ENCODE data around the gene BCL2. TPM values are rescaled to one million over a fixed set of nuclear protein-coding genes. Genes with fewer than 3 reads are reported as not detected.

BCL2 gene
- total RNA-seq, 8 experiments from 2014 or later, result 0.97 to 29.2 (median 5.8) TPM

DNA sequence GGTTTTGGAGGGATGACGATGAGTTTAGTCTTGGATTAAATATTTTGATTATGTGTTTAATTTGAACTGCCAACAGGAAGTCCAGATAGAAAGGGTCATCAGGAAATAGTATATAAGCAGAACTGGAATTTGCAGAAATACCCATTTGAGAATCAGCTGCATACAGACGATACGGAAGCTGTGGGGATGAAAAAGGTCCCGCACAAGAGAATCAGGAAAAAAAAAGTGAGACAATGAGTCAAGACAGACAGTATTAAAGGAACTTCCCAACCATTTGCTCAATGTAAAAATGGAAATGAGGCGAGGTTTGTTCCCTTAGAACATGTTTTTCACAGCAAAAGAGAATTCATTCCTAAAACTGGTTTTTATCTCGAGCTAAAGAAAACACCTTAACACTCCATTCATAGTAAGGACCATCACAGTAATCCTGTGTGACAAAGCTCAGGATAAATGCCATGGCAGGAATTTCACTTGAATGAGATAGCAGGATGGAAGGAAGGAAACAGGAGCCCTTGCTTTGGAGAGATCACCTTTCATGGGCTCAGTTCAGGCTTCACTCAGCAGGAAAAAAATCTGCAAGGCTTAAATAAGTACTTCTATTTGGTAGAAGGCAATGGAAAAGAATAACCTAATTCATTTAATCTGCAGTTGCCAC is 29.3 kb downstream of the BCL2 start:
- WGBS, 10 experiments, result 78 to 97% (median 89%) methylated on average over 4 to 6 of the region's 6 CpGs
- ATAC-seq (replicated peaks in 6 of 8), result no peak
- in situ Hi-C loops (cut with MboI; ENCODE audit: low pct_unique_long_range_greater_than_20kb in 2 of 9, low sequenced_read_pairs in 9 of 9, unreplicated experiment in 9 of 9), result no loop called here
- Histone ChIP-seq H3K4me3 (no peak overlapping the region), H3K27ac (no peak overlapping the region), H3K4me1 (replicated peaks in 1 of 2) (no peaks in the 10 kb centered on the region)

GRCh38 chr18:63288311-63288710 is 31.3 kb downstream of the BCL2 start:
- H3K4me3 ChIP-seq, result no peak overlapping the region
- H3K27ac ChIP-seq, result no peak overlapping the region
- 11 to 87% (median 58%) methylated on average over 1 to 2 of the region's 2 CpGs; no CpG with 5 or more reads in 1 of the 10 experiments for WGBS, 10 experiments
- in situ Hi-C loops (cut with MboI; ENCODE audit: low pct_unique_long_range_greater_than_20kb in 2 of 9, low sequenced_read_pairs in 9 of 9, unreplicated experiment in 9 of 9), result no loop called here
- ATAC-seq (replicated peaks in 6 of 8), result no peak
- H3K4me1 ChIP-seq (replicated peaks in 1 of 2), result no peaks in the 10 kb centered on the region

DNA sequence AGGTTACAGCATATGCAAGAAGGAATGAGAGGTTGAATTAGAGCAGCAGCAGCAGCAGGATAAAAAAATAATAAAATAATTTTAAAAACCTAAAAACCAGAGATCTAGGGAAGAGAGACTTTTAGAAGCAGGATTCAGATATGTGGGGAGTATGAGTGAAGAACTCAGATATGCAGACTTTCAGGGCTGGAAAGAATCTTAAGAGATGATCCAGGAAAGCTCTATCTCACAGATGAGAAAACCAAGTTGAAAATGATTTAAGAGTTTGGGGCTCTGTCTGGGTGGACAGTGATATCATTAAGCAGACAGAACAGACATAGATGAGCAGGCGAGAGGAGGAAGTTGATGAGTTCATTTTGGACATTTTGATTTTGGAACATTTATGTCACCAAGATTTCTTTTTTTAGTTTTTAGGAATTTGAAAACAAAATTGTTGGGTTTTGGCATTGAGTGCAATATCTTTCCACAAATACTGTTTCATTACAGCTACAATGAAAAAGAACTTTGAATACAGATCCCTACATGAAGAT is 31.8 kb downstream of the BCL2 start:
- in situ Hi-C loops (cut with MboI; ENCODE audit: low pct_unique_long_range_greater_than_20kb in 2 of 9, low sequenced_read_pairs in 9 of 9, unreplicated experiment in 9 of 9), result no loop called here
- 15 to 92% (median 86%) methylated on average over 1 of the region's 1 CpG; no CpG with 5 or more reads in 3 of the 10 experiments for WGBS, 10 experiments
- no peak overlapping the region for H3K27ac ChIP-seq
- no peak for ATAC-seq (replicated peaks in 6 of 8)
- H3K4me1 ChIP-seq (replicated peaks in 1 of 2), result no peaks in the 10 kb centered on the region
- no peak overlapping the region for H3K4me3 ChIP-seq

GRCh38 chr18:63286926-63287325 is 32.6 kb downstream of the BCL2 start:
- WGBS, 10 experiments, result 40 to 93% (median 90%) methylated on average over 1 to 3 of the region's 4 CpGs; no CpG with 5 or more reads in 3 of the 10 experiments
- Histone ChIP-seq H3K27ac (no peak overlapping the region), H3K4me1 (replicated peaks in 1 of 2) (no peaks in the 10 kb centered on the region), H3K4me3 (no peak overlapping the region)
- no peak for ATAC-seq (replicated peaks in 6 of 8)
- in situ Hi-C loops (cut with MboI; ENCODE audit: low pct_unique_long_range_greater_than_20kb in 2 of 9, low sequenced_read_pairs in 9 of 9, unreplicated experiment in 9 of 9), result no loop called here

DNA sequence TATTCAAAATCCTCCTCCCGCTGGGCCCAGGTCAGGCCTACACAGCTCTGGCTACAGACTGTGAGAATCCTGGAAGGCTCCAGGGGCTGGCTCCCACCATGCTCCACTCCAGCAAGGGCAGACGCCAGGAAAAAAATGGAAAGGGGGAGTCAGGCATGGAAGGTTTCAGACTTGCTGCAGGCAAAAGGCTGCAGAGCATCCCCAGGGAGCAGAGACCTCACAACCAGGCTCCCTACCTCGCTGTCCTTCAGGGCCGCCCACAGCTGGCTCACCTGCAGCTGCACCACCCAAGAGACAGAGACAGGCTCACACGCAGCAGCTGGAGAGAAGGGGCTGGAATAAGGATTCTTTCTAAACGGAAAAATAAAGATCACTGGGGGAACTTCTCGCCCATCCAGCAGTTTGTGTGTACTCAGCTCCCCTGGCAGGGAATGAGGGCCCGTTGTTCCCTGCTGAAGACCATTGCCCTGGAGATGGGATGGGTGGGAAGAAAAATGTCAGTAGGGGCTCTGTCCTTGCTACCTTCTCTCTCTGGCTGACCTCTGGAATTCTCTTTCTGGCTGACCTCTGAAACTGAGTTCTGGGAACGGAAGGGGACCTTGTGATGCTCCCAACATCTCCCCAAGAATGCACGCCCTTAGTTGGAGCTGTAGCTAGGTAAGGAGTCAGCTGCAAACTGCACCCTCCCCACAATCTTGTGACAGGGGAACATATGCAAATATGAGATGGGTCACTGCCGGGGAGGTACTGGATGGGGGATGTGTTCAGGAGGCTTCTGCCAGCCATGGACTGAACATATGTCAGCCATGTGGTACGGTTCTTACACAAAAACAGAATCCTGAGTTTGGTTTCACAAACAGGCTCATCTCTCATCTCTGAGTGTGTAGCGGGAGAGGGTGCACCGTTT is 34.5 kb downstream of the BCL2 start:
- in situ Hi-C loops (cut with MboI; ENCODE audit: low pct_unique_long_range_greater_than_20kb in 2 of 9, low sequenced_read_pairs in 9 of 9, unreplicated experiment in 9 of 9), result no loop called here
- ATAC-seq (replicated peaks in 6 of 8), result peak in 4 of 8 experiments; percentile 27 to 77 (median 50)
- Histone ChIP-seq H3K4me1 (replicated peaks in 1 of 2) (no peaks in the 10 kb centered on the region), H3K27ac (no peak overlapping the region), H3K4me3 (no peak overlapping the region)
- 51 to 100% (median 87%) methylated on average over 1 to 9 of the region's 14 CpGs; no CpG with 5 or more reads in 2 of the 10 experiments for WGBS, 10 experiments

- WGBS, 10 experiments, result 57 to 100% (median 92%) methylated on average over 1 to 4 of the region's 5 CpGs; no CpG with 5 or more reads in 4 of the 10 experiments
- Histone ChIP-seq H3K27ac (no peak overlapping the region), H3K4me1 (replicated peaks in 1 of 2) (no peaks in the 10 kb centered on the region), H3K4me3 (no peak overlapping the region)
- no peak for ATAC-seq (replicated peaks in 6 of 8)
- in situ Hi-C loops (cut with MboI; ENCODE audit: low pct_unique_long_range_greater_than_20kb in 2 of 9, low sequenced_read_pairs in 9 of 9, unreplicated experiment in 9 of 9), result no loop called here
Observed at GRCh38 chr18:63284173-63284799, 35.3 kb downstream of the BCL2 start.

DNA sequence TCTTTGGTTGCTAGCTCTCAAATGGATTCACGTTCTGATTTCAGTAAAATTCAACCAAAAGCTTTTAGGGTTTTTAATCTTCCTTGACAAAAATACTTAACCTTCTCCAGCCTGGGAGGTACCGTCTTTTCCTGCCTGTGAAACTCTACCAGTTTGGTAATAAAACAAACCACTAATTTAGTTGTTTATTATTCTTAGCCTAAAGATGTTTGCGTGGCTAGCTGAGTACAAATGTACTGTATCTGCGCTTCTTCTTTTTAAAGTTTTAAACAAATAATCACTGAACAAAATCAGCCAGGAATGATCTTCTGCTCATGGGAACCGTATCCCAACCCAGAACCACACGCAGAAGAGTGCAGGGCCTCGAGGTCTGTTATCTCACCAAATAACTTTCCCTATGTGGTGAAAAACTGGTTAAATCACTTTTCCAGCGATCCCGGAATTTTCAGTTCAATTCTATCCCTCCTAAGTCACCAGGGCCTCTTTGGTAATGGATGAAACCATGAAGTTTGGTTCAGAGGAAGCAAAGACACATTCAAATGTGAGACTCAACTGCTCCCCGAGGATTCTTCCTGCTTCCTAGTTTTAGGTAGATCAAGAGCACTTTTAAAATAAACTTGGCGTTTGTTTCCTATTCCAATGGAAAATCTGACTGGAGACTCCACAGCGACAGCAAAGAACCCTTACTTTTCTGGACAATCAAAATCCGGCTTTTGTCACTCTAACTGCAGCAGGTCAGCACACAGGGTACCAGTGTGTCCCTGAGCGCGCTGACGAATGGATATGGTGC is 36.1 kb downstream of the BCL2 start:
- no peak overlapping the region for H3K27ac ChIP-seq
- H3K4me1 ChIP-seq (replicated peaks in 1 of 2), result no peaks in the 10 kb centered on the region
- H3K4me3 ChIP-seq, result no peak overlapping the region
- 68 to 96% (median 90%) methylated on average over 5 to 13 of the region's 16 CpGs for WGBS, 10 experiments
- ATAC-seq (replicated peaks in 6 of 8), result no peak
- in situ Hi-C loops (cut with MboI; ENCODE audit: low pct_unique_long_range_greater_than_20kb in 2 of 9, low sequenced_read_pairs in 9 of 9, unreplicated experiment in 9 of 9), result no loop called here

GRCh38 chr18:63282793-63283192 is 36.8 kb downstream of the BCL2 start:
- Histone ChIP-seq H3K4me3 (no peak overlapping the region), H3K27ac (no peak overlapping the region), H3K4me1 (replicated peaks in 1 of 2) (no peaks in the 10 kb centered on the region)
- in situ Hi-C loops (cut with MboI; ENCODE audit: low pct_unique_long_range_greater_than_20kb in 2 of 9, low sequenced_read_pairs in 9 of 9, unreplicated experiment in 9 of 9), result no loop called here
- ATAC-seq (replicated peaks in 6 of 8), result no peak

GRCh38 chr18:63273222-63273927 is 46.2 kb downstream of the BCL2 start:
- Histone ChIP-seq H3K27ac (no peak overlapping the region), H3K4me3 (no peak overlapping the region), H3K4me1 (replicated peaks in 1 of 2) (peaks cover 8 to 12% of the 10 kb centered on the region in 2 donors)
- 71 to 92% (median 84%) methylated on average over 4 to 13 of the region's 13 CpGs; no CpG with 5 or more reads in 2 of the 10 experiments for WGBS, 10 experiments
- in situ Hi-C loops (cut with MboI; ENCODE audit: low pct_unique_long_range_greater_than_20kb in 2 of 9, low sequenced_read_pairs in 9 of 9, unreplicated experiment in 9 of 9), result no loop called here
- no peak for ATAC-seq (replicated peaks in 6 of 8)

DNA sequence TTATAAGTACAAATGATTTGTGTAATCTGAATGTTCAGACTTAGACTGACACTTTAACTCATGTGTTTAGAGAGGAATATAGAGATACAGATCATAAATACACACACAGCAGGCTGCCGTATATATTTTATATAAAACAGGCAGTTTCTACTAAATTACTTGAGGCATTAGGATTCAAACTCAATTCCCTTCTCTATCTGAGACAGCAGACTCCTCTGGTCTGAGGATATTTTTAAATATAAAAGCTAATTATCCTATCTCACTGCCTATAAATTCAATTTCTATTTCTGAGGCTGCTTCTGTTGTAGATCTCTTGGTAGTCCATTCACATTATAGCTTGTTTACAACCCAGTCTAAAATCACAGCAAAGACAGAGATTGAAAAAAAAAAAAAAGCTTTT is 46.9 kb downstream of the BCL2 start:
- no peak for ATAC-seq (replicated peaks in 6 of 8)
- Histone ChIP-seq H3K4me3 (no peak overlapping the region), H3K4me1 (replicated peaks in 1 of 2) (peaks cover 8 to 17% of the 10 kb centered on the region in 2 donors), H3K27ac (no peak overlapping the region)
- in situ Hi-C loops (cut with MboI; ENCODE audit: low pct_unique_long_range_greater_than_20kb in 2 of 9, low sequenced_read_pairs in 9 of 9, unreplicated experiment in 9 of 9), result no loop called here
- WGBS, 10 experiments, result 0 to 100% (median 83%) methylated on average over 1 of the region's 1 CpG; no CpG with 5 or more reads in 3 of the 10 experiments

DNA sequence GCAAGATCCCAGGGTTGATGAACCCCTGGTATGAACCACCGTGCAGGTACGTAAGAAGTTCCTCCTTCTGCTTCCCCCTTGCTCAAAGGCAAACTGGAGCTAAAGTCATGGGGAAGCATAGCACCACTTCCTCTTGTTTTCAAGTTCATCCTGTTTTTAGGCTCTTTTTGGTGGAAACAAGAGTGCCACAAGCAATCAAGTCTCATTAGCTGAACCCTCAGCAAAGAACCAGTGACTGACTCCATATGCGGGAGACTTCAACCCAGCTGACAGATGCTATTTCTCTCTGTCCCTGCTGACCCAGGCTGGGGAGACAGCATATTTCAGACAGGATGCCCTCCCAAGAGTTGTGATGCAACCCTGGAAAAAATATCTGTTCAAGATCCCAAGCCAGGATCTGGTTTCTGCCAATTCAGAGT is 47.7 kb downstream of the BCL2 start:
- WGBS, 10 experiments, result 57 to 100% (median 89%) methylated on average over 1 to 3 of the region's 3 CpGs; no CpG with 5 or more reads in 3 of the 10 experiments
- ATAC-seq (replicated peaks in 6 of 8), result peak in 4 of 8 experiments; percentile 21 to 51 (median 44)
- in situ Hi-C loops (cut with MboI; ENCODE audit: low pct_unique_long_range_greater_than_20kb in 2 of 9, low sequenced_read_pairs in 9 of 9, unreplicated experiment in 9 of 9), result no loop called here
- Histone ChIP-seq H3K4me3 (no peak overlapping the region), H3K4me1 (replicated peaks in 1 of 2) (peaks cover 8 to 17% of the 10 kb centered on the region in 2 donors), H3K27ac (no peak overlapping the region)

DNA sequence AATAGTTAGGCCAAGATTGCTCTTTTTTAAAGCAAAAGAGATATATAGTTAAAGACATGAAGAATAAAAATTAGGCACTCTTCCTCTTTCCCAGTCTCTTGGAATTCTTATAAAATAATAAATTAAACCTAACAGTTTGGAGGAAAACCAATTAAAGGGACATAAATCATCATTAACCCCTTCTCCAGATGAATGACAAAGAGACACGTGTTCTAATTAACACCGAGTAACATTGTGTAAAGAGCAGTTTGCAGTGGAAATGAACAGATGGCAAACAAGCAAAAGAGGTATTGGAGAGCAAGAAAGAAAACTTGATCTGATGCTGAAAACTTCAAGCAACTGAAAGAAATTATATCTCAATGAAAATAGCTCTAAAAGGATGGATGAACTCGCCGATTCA is 48.4 kb downstream of the BCL2 start:
- no peak for ATAC-seq (replicated peaks in 6 of 8)
- H3K4me3 ChIP-seq, result no peak overlapping the region
- no peak overlapping the region for H3K27ac ChIP-seq
- in situ Hi-C loops (cut with MboI; ENCODE audit: low pct_unique_long_range_greater_than_20kb in 2 of 9, low sequenced_read_pairs in 9 of 9, unreplicated experiment in 9 of 9), result no loop called here
- WGBS, 10 experiments, result 54 to 100% (median 70%) methylated on average over 2 to 4 of the region's 4 CpGs; no CpG with 5 or more reads in 1 of the 10 experiments
- H3K4me1 ChIP-seq (replicated peaks in 1 of 2), result peaks cover 8 to 17% of the 10 kb centered on the region in 2 donors
